GM12872 (cell line): ENCODE results near the gene SPATA46.

Experiments
- TF ChIP-seq, protein P1 (sequence below): IDR thresholded peaks from 3 replicates; pipeline ENCODE4 v1.5.1; 2011; ENCODE audit warnings: low read depth, mild to moderate bottlenecking, low read length, moderate library complexity; ENCODE audit not compliant: insufficient read depth

Gene SPATA46

DNA sequence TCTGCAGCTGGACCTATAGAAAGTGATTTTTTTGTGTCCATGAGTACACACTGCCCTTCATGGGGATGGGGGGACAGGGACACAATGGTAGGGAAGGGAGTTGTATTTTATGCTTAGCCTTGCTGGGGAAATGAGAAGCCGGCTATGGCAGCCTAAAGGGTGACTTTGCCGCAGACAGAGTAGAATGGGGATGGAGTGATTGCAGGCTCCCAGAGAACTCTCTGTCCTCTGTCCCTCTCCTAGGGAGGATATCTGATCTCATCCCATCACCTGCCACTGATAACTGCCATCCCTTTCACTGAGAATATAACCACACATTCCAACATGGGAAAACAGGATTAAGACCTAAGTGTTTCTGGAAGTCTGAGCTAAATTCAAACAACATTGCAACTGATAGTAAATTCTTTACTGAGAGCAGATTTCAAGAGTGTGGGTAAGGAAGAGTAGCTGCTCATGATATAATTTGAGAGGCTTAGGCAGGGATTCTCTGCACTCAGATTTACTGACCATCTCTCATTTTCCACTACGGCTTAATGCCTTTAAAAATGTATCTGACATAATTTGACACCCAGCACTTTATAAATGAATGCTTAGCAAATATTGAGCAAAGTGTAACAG is 21.4 kb upstream of the SPATA46 start:
- TF ChIP-seq, protein P1, sequence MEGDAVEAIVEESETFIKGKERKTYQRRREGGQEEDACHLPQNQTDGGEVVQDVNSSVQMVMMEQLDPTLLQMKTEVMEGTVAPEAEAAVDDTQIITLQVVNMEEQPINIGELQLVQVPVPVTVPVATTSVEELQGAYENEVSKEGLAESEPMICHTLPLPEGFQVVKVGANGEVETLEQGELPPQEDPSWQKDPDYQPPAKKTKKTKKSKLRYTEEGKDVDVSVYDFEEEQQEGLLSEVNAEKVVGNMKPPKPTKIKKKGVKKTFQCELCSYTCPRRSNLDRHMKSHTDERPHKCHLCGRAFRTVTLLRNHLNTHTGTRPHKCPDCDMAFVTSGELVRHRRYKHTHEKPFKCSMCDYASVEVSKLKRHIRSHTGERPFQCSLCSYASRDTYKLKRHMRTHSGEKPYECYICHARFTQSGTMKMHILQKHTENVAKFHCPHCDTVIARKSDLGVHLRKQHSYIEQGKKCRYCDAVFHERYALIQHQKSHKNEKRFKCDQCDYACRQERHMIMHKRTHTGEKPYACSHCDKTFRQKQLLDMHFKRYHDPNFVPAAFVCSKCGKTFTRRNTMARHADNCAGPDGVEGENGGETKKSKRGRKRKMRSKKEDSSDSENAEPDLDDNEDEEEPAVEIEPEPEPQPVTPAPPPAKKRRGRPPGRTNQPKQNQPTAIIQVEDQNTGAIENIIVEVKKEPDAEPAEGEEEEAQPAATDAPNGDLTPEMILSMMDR = no peak

DNA sequence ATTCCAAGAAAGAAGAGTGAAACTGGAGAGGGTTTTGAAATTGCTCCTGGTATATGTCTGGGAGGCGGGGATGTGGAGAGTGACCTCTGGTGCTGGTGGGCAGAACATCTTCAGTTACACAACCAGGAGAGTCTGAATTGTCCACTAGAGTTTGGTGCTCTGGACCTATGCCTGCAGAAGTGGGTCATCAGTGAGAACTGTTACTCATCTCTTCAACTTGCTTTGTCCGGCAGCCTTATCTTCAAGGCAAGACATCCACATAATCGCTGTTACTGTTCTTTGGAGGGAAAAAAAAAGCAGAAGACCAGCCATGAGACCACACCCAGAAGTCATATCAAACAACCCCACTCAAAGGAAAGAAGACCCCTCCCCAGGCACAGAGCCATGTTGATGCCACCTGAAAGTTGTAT is 20.4 kb upstream of the SPATA46 start:
- TF ChIP-seq, protein P1 = no peak

DNA sequence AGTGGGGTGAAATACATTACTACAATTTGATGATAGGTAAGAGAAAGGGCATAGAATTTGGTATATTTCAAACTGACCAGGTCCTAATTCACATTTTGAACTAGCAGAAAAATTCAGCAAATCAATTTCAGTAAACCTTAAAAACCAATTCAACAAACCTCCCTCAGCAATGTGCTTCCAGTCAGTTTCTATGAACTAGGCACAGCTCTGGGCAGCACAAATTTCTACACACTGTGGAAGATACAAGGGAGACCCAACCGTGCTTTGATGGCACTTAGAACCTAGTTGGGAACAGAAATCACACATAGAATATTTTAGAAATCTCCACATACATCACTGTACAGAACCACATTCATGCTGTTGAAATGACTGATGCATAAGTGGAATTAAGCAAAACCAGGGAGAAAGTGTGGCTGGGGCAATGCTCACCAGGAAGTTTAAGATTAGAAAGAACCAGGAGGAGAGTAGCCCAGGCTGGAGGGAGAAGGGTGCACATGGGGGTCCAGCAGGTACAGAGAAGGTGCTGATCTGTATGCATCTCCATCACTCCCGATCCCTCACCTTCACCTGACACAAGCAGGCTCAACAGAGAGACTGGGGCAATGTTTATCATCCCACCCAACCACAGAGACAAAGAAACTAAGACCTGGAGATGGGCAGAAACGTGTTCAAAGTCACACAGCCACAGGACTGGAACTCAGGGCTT is 19.7 kb upstream of the SPATA46 start:
- TF ChIP-seq, protein P1 = no peak

DNA sequence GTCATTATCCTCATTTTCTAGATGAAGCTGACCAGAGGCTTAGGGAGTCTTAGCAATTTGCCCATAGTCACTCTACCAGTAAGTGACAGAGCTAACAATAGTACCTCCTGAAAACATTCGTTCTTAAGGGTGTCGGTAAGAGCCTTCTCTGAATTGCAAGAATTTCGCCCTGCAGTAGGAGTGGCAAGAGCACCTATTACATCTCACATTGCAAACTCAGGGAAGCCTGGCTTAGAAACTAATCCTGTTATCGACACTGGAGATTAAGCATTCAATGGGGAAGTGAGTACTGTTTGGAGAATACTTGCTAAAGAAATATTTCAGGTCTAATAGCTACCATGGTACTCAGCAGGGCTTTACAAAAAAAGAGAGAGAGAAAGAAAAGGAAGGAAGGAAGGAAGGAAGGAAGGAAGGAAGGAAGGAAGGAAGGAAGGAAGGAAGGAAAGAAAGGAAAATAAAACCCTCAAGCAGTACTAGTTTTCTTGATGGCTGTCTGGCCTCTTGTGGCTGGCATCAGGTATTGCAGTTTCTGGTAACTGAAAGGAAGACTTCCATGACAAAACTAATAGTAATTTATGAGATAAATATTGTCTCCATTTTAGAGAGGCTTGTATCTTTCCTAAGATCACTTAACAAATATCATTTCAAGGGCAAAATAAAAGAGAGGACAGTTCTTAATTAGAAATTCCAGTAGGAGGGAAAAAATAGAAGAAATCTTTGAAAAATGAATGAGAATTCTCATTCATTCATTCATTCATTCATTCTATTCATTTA is 15.3 kb upstream of the SPATA46 start:
- TF ChIP-seq, protein P1 = peak; percentile 76

DNA sequence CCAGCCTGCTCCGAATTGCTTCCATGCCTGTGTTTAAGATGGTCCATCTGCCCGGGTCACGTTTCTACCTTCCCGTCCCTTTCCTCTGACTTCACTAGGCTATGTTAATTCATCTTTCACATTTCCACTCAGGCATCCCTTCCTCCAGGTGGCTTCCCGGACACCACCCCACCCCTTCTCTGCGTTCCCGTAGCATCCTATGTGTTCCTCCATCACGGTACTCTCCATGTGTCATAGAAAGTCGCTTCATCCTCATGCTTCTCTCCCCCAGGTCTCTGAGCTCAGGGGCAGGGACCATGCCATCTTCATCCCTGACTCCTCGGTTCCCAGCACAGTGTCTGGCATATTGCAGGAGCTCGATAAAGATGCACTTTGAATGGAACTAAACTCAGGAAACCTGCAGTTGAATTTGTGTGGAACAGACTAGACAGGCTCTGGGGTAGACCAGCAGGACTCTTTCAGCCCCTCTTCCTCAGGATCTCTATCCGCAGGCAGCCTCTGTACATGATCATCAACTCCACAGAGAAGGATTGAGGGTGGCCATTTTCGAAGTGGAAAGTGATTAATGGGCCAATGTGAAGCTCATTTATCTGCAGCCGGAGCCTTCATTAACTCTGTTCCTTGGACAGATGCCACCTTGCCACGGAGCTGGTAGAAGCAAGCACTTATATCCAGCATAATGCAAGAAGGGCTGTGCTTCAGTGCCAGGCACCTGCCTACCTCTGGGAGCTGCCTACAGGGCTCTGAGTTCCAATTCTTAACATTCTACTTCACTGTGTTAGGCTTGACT is 13.9 kb upstream of the SPATA46 start:
- TF ChIP-seq, protein P1 = no peak

DNA sequence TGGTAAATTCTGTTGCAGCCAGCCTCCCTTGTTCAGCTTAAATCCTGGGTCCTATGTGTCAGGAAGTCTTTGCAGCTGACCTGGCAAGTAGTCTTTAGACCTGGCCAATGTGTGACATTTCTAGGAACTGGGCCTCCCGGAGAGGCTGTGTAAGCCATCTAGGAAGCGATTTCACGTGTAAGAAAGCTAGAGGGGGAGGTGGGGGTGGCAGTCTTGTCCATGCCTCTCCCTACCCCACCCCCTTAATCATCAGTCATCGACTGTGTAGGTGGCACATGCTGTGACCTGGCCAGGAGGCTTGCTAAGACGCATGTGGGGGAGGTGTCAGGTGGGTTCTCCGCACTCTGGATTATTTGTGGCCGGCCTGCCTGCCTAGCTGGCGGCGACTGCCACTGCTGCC is 13.3 kb upstream of the SPATA46 start:
- TF ChIP-seq, protein P1 = no peak
